SK-N-SH (cell line): ENCODE results near the gene BNC2. TPM values are rescaled to one million over a fixed set of nuclear protein-coding genes. Genes with fewer than 3 reads are reported as not detected.
A peak's percentile ranks its signal among the peaks of the same experiment; 100 is the strongest.

Experiments used
- CTCF ChIA-PET: fragments of 300-600, 350-600 bp; formaldehyde crosslinking; extraction: SDS; loops from one replicate; lab custom pipeline; 2021; lab: Yijun Ruan, JAX
- POLR2A ChIA-PET: fragments of 350-600 bp; sonication (Branson Sonifier 250); formaldehyde crosslinking; extraction: SDS; loops from one replicate; lab custom pipeline; 2020; ENCODE audit warnings: antibody characterized with exemption, inconsistent platforms; lab: Yijun Ruan, JAX
- DNase-seq: peaks from one replicate; pipeline ENCODE4 v3.0.0; 2012
- H2AFZ ChIP-seq: fragments of 200-600 bp; sonication (generic); 2 replicates; pipeline ENCODE4 v1.8.1; 2016; ENCODE audit warnings: antibody characterized with exemption, mild to moderate bottlenecking, low read depth
- H3F3A ChIP-seq: fragments of 200-600 bp; sonication (generic); replicated peaks from 2 replicates; pipeline ENCODE3; 2016; ENCODE audit warnings: antibody characterized with exemption, mild to moderate bottlenecking; ENCODE audit not compliant: insufficient read depth
- H3K27ac ChIP-seq, 2 experiments: fragments of 200-500 bp in 1 of 2; fragments of 200-600 bp in 1 of 2; sonication (Bioruptor generic) in 1 of 2; sonication (generic), shearing (Covaris generic) in 1 of 2; 2 replicates each; pipeline versions ENCODE4 v1.5.1 to v1.6.1; 2014 to 2016; ENCODE audit warnings: low read depth in 2 of 2, inconsistent platforms in 1 of 2, low read length in 1 of 2, mild to moderate bottlenecking in 1 of 2, mixed read lengths in 1 of 2
- H3K27me3 ChIP-seq: fragments of 200-600 bp; sonication (generic), shearing (Covaris generic); 2 replicates; pipeline ENCODE4 v1.6.1; 2016; ENCODE audit warnings: mixed run types; ENCODE audit not compliant: insufficient read depth
- H3K36me3 ChIP-seq, 2 experiments: fragments of 200-500 bp in 1 of 2; fragments of 200-600 bp in 1 of 2; sonication (Bioruptor generic) in 1 of 2; sonication (generic) in 1 of 2; replicated peaks in 1 of 2; 2 replicates each; pipeline versions ENCODE3 to v1.5.1; 2014 to 2016; ENCODE audit warnings: low read length in 1 of 2, mild to moderate bottlenecking in 1 of 2; ENCODE audit not compliant: insufficient read depth in 2 of 2, control insufficient read depth in 1 of 2
- H3K4me1 ChIP-seq, 2 experiments: fragments of 200-500 bp in 1 of 2; fragments of 200-600 bp in 1 of 2; sonication (Bioruptor generic) in 1 of 2; sonication (generic), shearing (Covaris generic) in 1 of 2; 2 replicates each; pipeline versions ENCODE4 v1.5.1 to v1.6.1; 2014 to 2016; ENCODE audit warnings: low read depth in 1 of 2, low read length in 1 of 2, mixed run types in 1 of 2; ENCODE audit not compliant: insufficient read depth in 2 of 2, control insufficient read depth in 1 of 2
- H3K4me2 ChIP-seq: fragments of 200-600 bp; sonication (generic), shearing (Covaris generic); 2 replicates; pipeline ENCODE4 v1.6.1; 2017; ENCODE audit warnings: mixed run types
- H3K4me3 ChIP-seq, 2 experiments: fragments of 200-500 bp in 1 of 2; fragments of 200-600 bp in 1 of 2; sonication (Bioruptor generic) in 1 of 2; sonication (generic), shearing (Covaris generic) in 1 of 2; 2 replicates each; pipeline versions ENCODE4 v1.5.1 to v1.8.1; 2014 to 2016; ENCODE audit warnings: low read depth in 2 of 2, inconsistent platforms in 1 of 2, low read length in 1 of 2, mild to moderate bottlenecking in 1 of 2, mixed read lengths in 1 of 2, moderate library complexity in 1 of 2
- H3K79me2 ChIP-seq: fragments of 200-600 bp; sonication (generic); 2 replicates; pipeline ENCODE4 v1.8.1; 2017; ENCODE audit warnings: mild to moderate bottlenecking; ENCODE audit not compliant: insufficient read depth
- H3K9ac ChIP-seq: fragments of 200-600 bp; sonication (generic); 2 replicates; pipeline ENCODE4 v1.6.1; 2017; ENCODE audit warnings: mixed run types
- H3K9me2 ChIP-seq: fragments of 200-600 bp; sonication (generic); 2 replicates; pipeline ENCODE4 v1.6.1; 2017; ENCODE audit warnings: mixed run types
- H3K9me3 ChIP-seq: fragments of 200-600 bp; sonication (generic); 2 replicates; pipeline ENCODE4 v1.6.1; 2017; ENCODE audit warnings: mixed run types, mild to moderate bottlenecking, moderate library complexity
- H4K20me1 ChIP-seq: fragments of 200-600 bp; sonication (generic); 2 replicates; pipeline ENCODE4 v1.6.1; 2017; ENCODE audit warnings: mild to moderate bottlenecking, mixed run types; ENCODE audit not compliant: insufficient read depth
- EP300 ChIP-seq, 2 experiments: IDR thresholded peaks; 2 replicates each; pipeline versions ENCODE4 v1.4.0 to v1.6.1; 2012; ENCODE audit warnings: borderline replicate concordance in 1 of 2, low read depth in 1 of 2, low read length in 1 of 2
- EZH2phosphoT487 ChIP-seq: fragments of 200-600 bp; sonication (generic); IDR thresholded peaks from 2 replicates; pipeline ENCODE4 v1.6.1; 2017; ENCODE audit warnings: low read depth, mixed run types, mild to moderate bottlenecking, antibody characterized with exemption, moderate library complexity, borderline replicate concordance
- FOSL2 ChIP-seq: IDR thresholded peaks from 2 replicates; pipeline ENCODE4 v1.4.0; 2012; ENCODE audit warnings: low read depth, mild to moderate bottlenecking, moderate library complexity, borderline replicate concordance
- FOXM1 ChIP-seq: IDR thresholded peaks from 2 replicates; pipeline ENCODE4 v1.4.0; 2012; ENCODE audit warnings: low read depth, mild to moderate bottlenecking
- JUND ChIP-seq: IDR thresholded peaks from 2 replicates; pipeline ENCODE4 v1.4.0; 2012
- MEF2A ChIP-seq: IDR thresholded peaks from 2 replicates; pipeline ENCODE4 v1.4.0; 2012; ENCODE audit warnings: low read depth, borderline replicate concordance
- NFIC ChIP-seq: IDR thresholded peaks from 2 replicates; pipeline ENCODE4 v1.4.0; 2012; ENCODE audit warnings: borderline replicate concordance
- NRF1 ChIP-seq: IDR thresholded peaks from 2 replicates; pipeline ENCODE4 v1.6.1; 2012; ENCODE audit warnings: low read depth, mild to moderate bottlenecking, low read length
- POLR2AphosphoS5 ChIP-seq: IDR thresholded peaks from 2 replicates; pipeline ENCODE4 v1.6.1; 2012; ENCODE audit warnings: low read depth, low read length
- RAD21 ChIP-seq: IDR thresholded peaks from 2 replicates; pipeline ENCODE4 v1.6.1; 2012; ENCODE audit warnings: mild to moderate bottlenecking, low read length
- RFX5 ChIP-seq: IDR thresholded peaks from 2 replicates; pipeline ENCODE4 v1.6.1; 2012; ENCODE audit warnings: mild to moderate bottlenecking, improper control_type of control experiment, low read length
- RXRA ChIP-seq: IDR thresholded peaks from 2 replicates; pipeline ENCODE4 v1.4.0; 2012; ENCODE audit warnings: low read depth, mild to moderate bottlenecking, borderline replicate concordance
- SIN3A ChIP-seq: IDR thresholded peaks from 2 replicates; pipeline ENCODE4 v1.6.1; 2012; ENCODE audit warnings: low read depth, mild to moderate bottlenecking, low read length, moderate library complexity, borderline replicate concordance
- TAF1 ChIP-seq: IDR thresholded peaks from 2 replicates; pipeline ENCODE4 v1.6.1; 2012; ENCODE audit warnings: low read depth, mild to moderate bottlenecking, low read length, moderate library complexity, borderline replicate concordance
- TCF12 ChIP-seq: IDR thresholded peaks from 2 replicates; pipeline ENCODE4 v1.4.0; 2012
- TEAD4 ChIP-seq: IDR thresholded peaks from 2 replicates; pipeline ENCODE4 v1.4.0; 2012; ENCODE audit warnings: mild to moderate bottlenecking, borderline replicate concordance; ENCODE audit not compliant: insufficient read depth
- polyA plus RNA-seq, 3 experiments: library from polyadenylated mRNA; depleted of rRNA; stranded (reverse); fragments of >200 nt; gene quantifications; 2 replicates each; pipeline ENCODE4 v1.2.3, GENCODE V29; 2012
- TF ChIP-seq, protein P1 (sequence below): IDR thresholded peaks from 2 replicates; pipeline ENCODE4; 2012
- TF ChIP-seq, protein P2 (sequence below): IDR thresholded peaks from 2 replicates; pipeline ENCODE4 v1.6.1; 2012; ENCODE audit warnings: mild to moderate bottlenecking, low read depth, low read length, moderate library complexity
- TF ChIP-seq, protein P3 (sequence below): IDR thresholded peaks from 2 replicates; pipeline ENCODE4 v1.4.0; 2012; ENCODE audit warnings: low read depth
- TF ChIP-seq, protein P4 (sequence below): IDR thresholded peaks from 2 replicates; pipeline ENCODE4 v1.4.0; 2012; ENCODE audit warnings: low read depth, borderline replicate concordance

Gene BNC2
- polyA plus RNA-seq, 1 of the 3 experiments (the other 2 are of a cell fraction): 8.8 TPM

DNA sequence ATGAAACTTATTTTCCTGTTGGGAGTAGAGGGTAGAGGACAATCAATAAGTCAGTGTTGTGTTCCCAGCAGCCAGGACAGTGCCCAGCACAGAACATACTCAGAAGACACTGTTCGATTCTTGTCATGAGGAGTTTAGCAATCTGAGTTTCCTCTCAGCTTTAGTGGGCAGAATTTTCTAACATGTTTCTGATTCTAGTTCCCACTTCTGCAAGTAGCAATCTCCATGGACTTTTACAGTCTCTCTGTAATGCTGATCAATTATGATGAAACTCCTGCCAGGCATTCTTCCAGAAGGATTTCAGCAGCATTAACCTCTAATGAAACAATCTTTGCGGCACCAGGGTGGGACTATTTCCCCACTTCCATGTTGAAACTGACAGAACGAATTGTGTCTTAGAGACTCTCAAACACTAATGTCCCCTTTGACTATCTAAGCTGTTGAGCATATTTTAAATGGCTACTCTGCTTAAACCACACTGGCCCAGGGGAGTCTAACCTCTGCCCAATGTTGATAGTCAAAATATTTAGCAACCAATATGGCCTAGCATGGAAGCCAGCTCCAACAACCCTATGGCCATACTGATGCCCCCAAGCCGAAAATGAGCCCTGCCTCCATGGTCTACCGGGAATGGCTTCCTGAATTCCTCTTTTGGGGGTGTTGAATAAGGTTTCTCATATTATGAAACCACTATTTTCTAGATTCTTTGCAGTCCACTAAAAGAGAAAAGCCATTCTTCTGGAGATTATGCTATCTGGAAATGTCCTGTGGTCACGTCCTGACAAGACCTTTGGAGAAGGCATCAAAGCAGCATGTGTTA is 484.3 kb downstream of the BNC2 start (continued):
- TF ChIP-seq NRF1 (no peak), FOSL2 (no peak), MEF2A (no peak), TCF12 (no peak)
- TF ChIP-seq, protein P1, sequence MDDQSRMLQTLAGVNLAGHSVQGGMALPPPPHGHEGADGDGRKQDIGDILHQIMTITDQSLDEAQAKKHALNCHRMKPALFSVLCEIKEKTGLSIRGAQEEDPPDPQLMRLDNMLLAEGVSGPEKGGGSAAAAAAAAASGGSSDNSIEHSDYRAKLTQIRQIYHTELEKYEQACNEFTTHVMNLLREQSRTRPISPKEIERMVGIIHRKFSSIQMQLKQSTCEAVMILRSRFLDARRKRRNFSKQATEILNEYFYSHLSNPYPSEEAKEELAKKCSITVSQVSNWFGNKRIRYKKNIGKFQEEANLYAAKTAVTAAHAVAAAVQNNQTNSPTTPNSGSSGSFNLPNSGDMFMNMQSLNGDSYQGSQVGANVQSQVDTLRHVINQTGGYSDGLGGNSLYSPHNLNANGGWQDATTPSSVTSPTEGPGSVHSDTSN: no peak
- TF ChIP-seq, protein P2, sequence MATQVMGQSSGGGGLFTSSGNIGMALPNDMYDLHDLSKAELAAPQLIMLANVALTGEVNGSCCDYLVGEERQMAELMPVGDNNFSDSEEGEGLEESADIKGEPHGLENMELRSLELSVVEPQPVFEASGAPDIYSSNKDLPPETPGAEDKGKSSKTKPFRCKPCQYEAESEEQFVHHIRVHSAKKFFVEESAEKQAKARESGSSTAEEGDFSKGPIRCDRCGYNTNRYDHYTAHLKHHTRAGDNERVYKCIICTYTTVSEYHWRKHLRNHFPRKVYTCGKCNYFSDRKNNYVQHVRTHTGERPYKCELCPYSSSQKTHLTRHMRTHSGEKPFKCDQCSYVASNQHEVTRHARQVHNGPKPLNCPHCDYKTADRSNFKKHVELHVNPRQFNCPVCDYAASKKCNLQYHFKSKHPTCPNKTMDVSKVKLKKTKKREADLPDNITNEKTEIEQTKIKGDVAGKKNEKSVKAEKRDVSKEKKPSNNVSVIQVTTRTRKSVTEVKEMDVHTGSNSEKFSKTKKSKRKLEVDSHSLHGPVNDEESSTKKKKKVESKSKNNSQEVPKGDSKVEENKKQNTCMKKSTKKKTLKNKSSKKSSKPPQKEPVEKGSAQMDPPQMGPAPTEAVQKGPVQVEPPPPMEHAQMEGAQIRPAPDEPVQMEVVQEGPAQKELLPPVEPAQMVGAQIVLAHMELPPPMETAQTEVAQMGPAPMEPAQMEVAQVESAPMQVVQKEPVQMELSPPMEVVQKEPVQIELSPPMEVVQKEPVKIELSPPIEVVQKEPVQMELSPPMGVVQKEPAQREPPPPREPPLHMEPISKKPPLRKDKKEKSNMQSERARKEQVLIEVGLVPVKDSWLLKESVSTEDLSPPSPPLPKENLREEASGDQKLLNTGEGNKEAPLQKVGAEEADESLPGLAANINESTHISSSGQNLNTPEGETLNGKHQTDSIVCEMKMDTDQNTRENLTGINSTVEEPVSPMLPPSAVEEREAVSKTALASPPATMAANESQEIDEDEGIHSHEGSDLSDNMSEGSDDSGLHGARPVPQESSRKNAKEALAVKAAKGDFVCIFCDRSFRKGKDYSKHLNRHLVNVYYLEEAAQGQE: no peak

DNA sequence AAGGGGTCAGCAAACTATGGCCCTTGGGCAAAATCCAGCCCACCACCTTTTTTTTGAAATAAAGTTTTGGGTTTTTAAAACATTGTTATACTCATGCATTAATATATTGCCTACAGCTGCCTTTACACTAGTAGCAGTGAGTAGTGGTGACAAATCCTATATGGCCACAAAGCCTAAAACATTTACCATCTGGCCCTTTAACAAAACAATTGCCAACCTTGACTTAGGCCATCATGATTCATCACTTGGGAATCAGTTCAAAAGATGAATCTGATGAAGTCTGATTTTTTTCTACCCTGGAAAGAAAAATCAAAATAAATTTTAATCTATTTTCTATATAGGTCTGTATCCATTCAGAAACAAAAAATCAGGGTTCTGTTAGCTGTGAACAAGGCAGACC is 484.9 kb downstream of the BNC2 start:
- Histone ChIP-seq H3K9me2 (no peaks in the 10 kb centered on the region), H3K9me3 (no peaks in the 10 kb centered on the region), H3K4me1 (peaks cover 0 to 8% of the 10 kb centered on the region in 2 experiments; a peak in 1 of 4 replicates), H3K9ac (peak overlapping the region; percentile 41), H3K4me2 (peak overlapping the region; percentile 50; the same call in 1 of the 2 replicates), H3K79me2 (no peaks in the 10 kb centered on the region), H3K27me3 (no peaks in the 10 kb centered on the region), H3K4me3 (no peak overlapping the region), H4K20me1 (no peaks in the 10 kb centered on the region), H3F3A (peaks cover 9% of the 10 kb centered on the region), H3K36me3 (no peaks in the 10 kb centered on the region), H2AFZ (peak overlapping the region; percentile 71), H3K27ac (peak overlapping the region in 1 of 2 experiments; percentile 80; a peak in 2 of 4 replicates)
- DNase-seq: no peak
- ChIA-PET POLR2A (no interaction called here), CTCF (interaction anchor here (1.9 kb wide), 1 partner anchor 29 kb away, joined by 4 read pairs; no protein-coding TSS in a partner anchor)
- TF ChIP-seq NFIC (peak; percentile 87), EP300 (IDR thresholded peaks at IDR 0.05; ENCODE audit: borderline replicate concordance in 1 of 2, low read depth in 1 of 2, low read length in 1 of 2) (peak in 1 of 2 experiments; percentile 83; a peak in 1 of 4 replicates), RXRA (peak; percentile 75), TCF12 (peak; percentile 98), RFX5 (no peak), MEF2A (peak; percentile 10; the same call in 1 of the 2 replicates), EZH2phosphoT487 (no peak), FOXM1 (0 out of 2 replicates have a peak, but pooled peaks have one; percentile 15), SIN3A (no peak), TAF1 (no peak), POLR2AphosphoS5 (peak; percentile 63; the same call in 1 of the 2 replicates), RAD21 (no peak), TEAD4 (peak; percentile 71), FOSL2 (peak; percentile 86), JUND (peak; percentile 92)
- TF ChIP-seq, protein P1: peak; percentile 91
- TF ChIP-seq, protein P3, sequence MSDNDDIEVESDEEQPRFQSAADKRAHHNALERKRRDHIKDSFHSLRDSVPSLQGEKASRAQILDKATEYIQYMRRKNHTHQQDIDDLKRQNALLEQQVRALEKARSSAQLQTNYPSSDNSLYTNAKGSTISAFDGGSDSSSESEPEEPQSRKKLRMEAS: peak; percentile 40; the same call in 1 of the 2 replicates
- TF ChIP-seq, protein P4, sequence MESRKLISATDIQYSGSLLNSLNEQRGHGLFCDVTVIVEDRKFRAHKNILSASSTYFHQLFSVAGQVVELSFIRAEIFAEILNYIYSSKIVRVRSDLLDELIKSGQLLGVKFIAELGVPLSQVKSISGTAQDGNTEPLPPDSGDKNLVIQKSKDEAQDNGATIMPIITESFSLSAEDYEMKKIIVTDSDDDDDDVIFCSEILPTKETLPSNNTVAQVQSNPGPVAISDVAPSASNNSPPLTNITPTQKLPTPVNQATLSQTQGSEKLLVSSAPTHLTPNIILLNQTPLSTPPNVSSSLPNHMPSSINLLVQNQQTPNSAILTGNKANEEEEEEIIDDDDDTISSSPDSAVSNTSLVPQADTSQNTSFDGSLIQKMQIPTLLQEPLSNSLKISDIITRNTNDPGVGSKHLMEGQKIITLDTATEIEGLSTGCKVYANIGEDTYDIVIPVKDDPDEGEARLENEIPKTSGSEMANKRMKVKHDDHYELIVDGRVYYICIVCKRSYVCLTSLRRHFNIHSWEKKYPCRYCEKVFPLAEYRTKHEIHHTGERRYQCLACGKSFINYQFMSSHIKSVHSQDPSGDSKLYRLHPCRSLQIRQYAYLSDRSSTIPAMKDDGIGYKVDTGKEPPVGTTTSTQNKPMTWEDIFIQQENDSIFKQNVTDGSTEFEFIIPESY: 0 out of 2 replicates have a peak, but pooled peaks have one; percentile 28
- TF ChIP-seq, all 33 proteins: peak for 13
